Ramos (cell line): ENCODE data around the gene ADAMTS13.

Source experiments
- in situ Hi-C: fragments of 300-500 bp; cut with MboI; formaldehyde crosslinking; loops from one replicate; pipeline ENCODE4 v1.14.3; 2022; ENCODE audit warnings: low sequenced_read_pairs; ENCODE audit not compliant: unreplicated experiment

Gene ADAMTS13

GRCh38 chr9:133484671-133485437, 62.7 kb downstream of the ADAMTS13 start:
- in situ Hi-C loops, result loop anchor here (5.0 to 10.0 kb wide), 2 partner anchors 78 to 300 kb away; no protein-coding TSS in a partner anchor

GRCh38 chr9:133485531-133486260, 63.5 kb downstream of the ADAMTS13 start:
- in situ Hi-C loops, result loop anchor here (10.0 kb wide), 1 partner anchor 301 kb away; no protein-coding TSS in a partner anchor

GRCh38 chr9:133487331-133487725, 65.2 kb downstream of the ADAMTS13 start:
- in situ Hi-C loops, result loop anchor here (10.0 kb wide), 1 partner anchor 303 kb away; no protein-coding TSS in a partner anchor

- in situ Hi-C loops, result loop anchor here (10.0 kb wide), 1 partner anchor 304 kb away; no protein-coding TSS in a partner anchor
These were observed 66.6 kb downstream of the ADAMTS13 start for GRCh38 chr9:133488686-133489252.

- in situ Hi-C loops, result loop anchor here (10.0 kb wide), 1 partner anchor 305 kb away; no protein-coding TSS in a partner anchor
These were observed 67.4 kb downstream of the ADAMTS13 start for GRCh38 chr9:133489253-133490190.

- in situ Hi-C loops, result no loop called here
These were observed 68.1 kb downstream of the ADAMTS13 start for GRCh38 chr9:133490201-133490681.

GRCh38 chr9:133490865-133491655, 68.9 kb downstream of the ADAMTS13 start:
- in situ Hi-C loops, result no loop called here

GRCh38 chr9:133491656-133491925, 69.4 kb downstream of the ADAMTS13 start:
- in situ Hi-C loops, result no loop called here

GRCh38 chr9:133492061-133493021, 70.2 kb downstream of the ADAMTS13 start:
- in situ Hi-C loops, result no loop called here

- in situ Hi-C loops, result no loop called here
These were observed 71.3 kb downstream of the ADAMTS13 start for GRCh38 chr9:133493428-133493827.

GRCh38 chr9:133493845-133494540, 71.8 kb downstream of the ADAMTS13 start:
- in situ Hi-C loops, result no loop called here

- in situ Hi-C loops, result no loop called here
These were observed 72.6 kb downstream of the ADAMTS13 start for GRCh38 chr9:133494636-133495326.

GRCh38 chr9:133495327-133496293, 73.4 kb downstream of the ADAMTS13 start:
- in situ Hi-C loops, result no loop called here

- in situ Hi-C loops, result no loop called here
These were observed 75.0 kb downstream of the ADAMTS13 start for GRCh38 chr9:133496861-133497842.
